Measurements from ENCODE around the gene DDX5. TPM values are rescaled to one million over a fixed set of nuclear protein-coding genes. Genes with fewer than 3 reads are reported as not detected.

DDX5 gene
- total RNA-seq, 4 donors from 2014 or later, result 471 to 820 (median 648) TPM

DNA sequence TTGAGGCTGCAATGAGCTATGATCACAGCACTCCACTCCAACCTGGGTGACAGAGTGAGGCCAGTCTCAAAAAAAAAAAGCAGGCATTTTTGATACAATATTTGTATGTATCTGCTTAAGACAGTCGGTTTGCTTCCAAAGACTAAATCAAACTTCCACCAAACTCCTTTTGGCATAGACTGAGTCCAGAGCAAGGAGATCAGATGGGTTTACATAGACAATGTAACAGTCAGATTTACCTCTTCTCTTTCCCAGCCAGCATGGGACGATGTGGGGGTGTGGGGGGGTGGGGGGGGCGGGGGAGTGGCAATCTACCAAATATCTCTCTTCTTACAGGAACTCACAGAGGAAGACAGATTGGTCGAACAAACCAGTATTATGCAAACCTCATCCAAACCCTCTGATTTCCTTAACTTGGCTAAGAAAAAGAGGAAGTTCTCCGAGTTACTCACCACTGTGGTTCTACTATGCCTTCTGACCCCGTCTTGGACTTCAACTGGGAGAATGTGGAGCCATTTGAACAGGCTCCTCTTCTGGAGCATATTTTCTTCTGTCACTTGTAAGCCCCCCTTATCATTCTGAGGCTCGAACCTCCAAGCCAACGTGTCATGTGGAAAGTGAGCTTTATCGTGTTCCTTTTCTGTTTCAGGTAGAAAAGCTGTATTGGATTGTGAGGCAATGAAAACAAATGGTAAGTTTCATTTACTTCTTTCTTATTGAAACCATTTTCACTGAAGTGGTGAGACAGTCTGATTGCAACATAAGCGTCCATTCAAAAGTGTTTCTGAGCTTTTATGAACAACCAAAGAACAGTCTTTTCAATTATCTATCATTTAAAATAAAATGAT, 57.2 kb downstream of the DDX5 start, which contains the start of gene MILR1:
Gene MILR1, plus strand, starts transcription at position 451 of the 848 bp plus-strand sequence. Its CDS starts 54 bp downstream, at position 505.
- H3K9me3 ChIP-seq, result no peaks in the 10 kb centered on the region
- no peaks in the 10 kb centered on the region for H3K36me3 ChIP-seq
- peaks cover 0 to 29% (median 15%) of the 10 kb centered on the region in 4 donors for H3K4me1 ChIP-seq
- H3K27ac ChIP-seq, result peak within 1 kb of the TSS in 3 of 4 donors; percentile 50 to 76 (median 60)
- WGBS, 2 donors, result 23 to 29% methylated on average over 10 of the region's 10 CpGs
- H3K4me3 ChIP-seq, result peak within 1 kb of the TSS in 2 of 4 donors; percentile 13 to 26
- peak in 1 of 2 donors; percentile 57 for TF ChIP-seq EP300 (IDR thresholded peaks at IDR 0.05)
- TF ChIP-seq, protein P1, sequence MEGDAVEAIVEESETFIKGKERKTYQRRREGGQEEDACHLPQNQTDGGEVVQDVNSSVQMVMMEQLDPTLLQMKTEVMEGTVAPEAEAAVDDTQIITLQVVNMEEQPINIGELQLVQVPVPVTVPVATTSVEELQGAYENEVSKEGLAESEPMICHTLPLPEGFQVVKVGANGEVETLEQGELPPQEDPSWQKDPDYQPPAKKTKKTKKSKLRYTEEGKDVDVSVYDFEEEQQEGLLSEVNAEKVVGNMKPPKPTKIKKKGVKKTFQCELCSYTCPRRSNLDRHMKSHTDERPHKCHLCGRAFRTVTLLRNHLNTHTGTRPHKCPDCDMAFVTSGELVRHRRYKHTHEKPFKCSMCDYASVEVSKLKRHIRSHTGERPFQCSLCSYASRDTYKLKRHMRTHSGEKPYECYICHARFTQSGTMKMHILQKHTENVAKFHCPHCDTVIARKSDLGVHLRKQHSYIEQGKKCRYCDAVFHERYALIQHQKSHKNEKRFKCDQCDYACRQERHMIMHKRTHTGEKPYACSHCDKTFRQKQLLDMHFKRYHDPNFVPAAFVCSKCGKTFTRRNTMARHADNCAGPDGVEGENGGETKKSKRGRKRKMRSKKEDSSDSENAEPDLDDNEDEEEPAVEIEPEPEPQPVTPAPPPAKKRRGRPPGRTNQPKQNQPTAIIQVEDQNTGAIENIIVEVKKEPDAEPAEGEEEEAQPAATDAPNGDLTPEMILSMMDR (IDR thresholded peaks at IDR 0.05), result no peak
- DNase-seq (ENCODE audit: low spot score in 2 of 2), result peak in 1 of 2 donors; percentile 58
- no peaks in the 10 kb centered on the region for H3K27me3 ChIP-seq

Small RNAs within 50 kb of the gene (small RNA-seq; reads per million reads assigned to genes)
- gene ATP5MFP4, result not detected

Other genes starting within 250 kb of the DDX5 start
- 100 to 1,000 TPM in 1 of 4 donors, 10 to 100 TPM in 3; 32.6 to 110 (median 59.7) TPM for gene TEX2, start 243.0 kb downstream of the DDX5 start, total RNA-seq
- gene PECAM1, start 115.4 kb downstream of the DDX5 start, total RNA-seq, result 100 to 1,000 TPM in 3 of 4 donors, 10 to 100 TPM in 1; 70.7 to 128 (median 126) TPM
- 10 to 100 TPM in 1 of 4 donors, 1 to 10 TPM in 3; 3.1 to 27.0 (median 6.4) TPM for gene MILR1, start 57.2 kb downstream of the DDX5 start, total RNA-seq
- gene POLG2, start 9.2 kb downstream of the DDX5 start, total RNA-seq, result 10 to 100 TPM in 2 of 4 donors, 1 to 10 TPM in 2; 5.9 to 17.1 (median 10.3) TPM
- 10 to 100 TPM; 45.7 to 73.9 (median 59.3) TPM for gene CEP95, start 688 bp upstream of the DDX5 start, total RNA-seq
- 10 to 100 TPM; 18.2 to 28.0 (median 21.3) TPM for gene SMURF2, start 156.0 kb upstream of the DDX5 start, total RNA-seq

All from tibial nerve (tissue), 4 donors.